PC-3 (cell line): ENCODE data around the gene AGTR1. TPM values are rescaled to one million over a fixed set of nuclear protein-coding genes. Genes with fewer than 3 reads are reported as not detected.

Source experiments
- ATAC-seq: fragments of 200-7000 bp; cut with Tn5 transposase; 2 replicates; pipeline ENCODE4 v1.9.1; 2020; ENCODE audit warnings: mild to moderate bottlenecking, moderate library complexity
- BruUV-seq: library from RNA; stranded (reverse); fragments of 400-500 nt; replicated peaks from 2 replicates; lab custom pipeline; 2021; lab: Mats Ljungman, UMichigan
- CTCF ChIA-PET: fragments of 300-600 bp; sonication (Branson Sonifier 250); formaldehyde crosslinking; loops from one replicate; lab custom pipeline; 2022; ENCODE audit warnings: antibody characterized with exemption; lab: Charles Lee
- POLR2A ChIA-PET: fragments of 300-600 bp; sonication (Branson Sonifier 250); formaldehyde crosslinking; loops from one replicate; lab custom pipeline; 2022; ENCODE audit warnings: antibody characterized with exemption; ENCODE audit not compliant: unreplicated experiment; lab: Charles Lee
- DNase-seq: peaks from one replicate; pipeline ENCODE4 v3.0.0-alpha.2; 2015
- H2AFZ ChIP-seq: fragments of 300-600 bp; sonication (generic); 2 replicates; pipeline ENCODE4 v1.6.0; 2016; ENCODE audit warnings: antibody characterized with exemption, low read length
- H3F3A ChIP-seq: fragments of 300-600 bp; sonication (generic); one replicate; pipeline ENCODE4 v1.6.0; 2017; ENCODE audit warnings: antibody characterized with exemption, low read length, control low read depth, mild to moderate bottlenecking; ENCODE audit not compliant: unreplicated experiment
- H3K27ac ChIP-seq: fragments of 300-600 bp; sonication (generic); 2 replicates; pipeline ENCODE4 v1.5.1; 2016; ENCODE audit warnings: mild to moderate bottlenecking, low read length
- H3K27me3 ChIP-seq: fragments of 300-600 bp; sonication (generic); 2 replicates; pipeline ENCODE4 v1.6.1; 2016; ENCODE audit warnings: low read length, mixed read lengths
- H3K36me3 ChIP-seq: fragments of 300-600 bp; sonication (generic); 2 replicates; pipeline ENCODE4 v1.6.1; 2016; ENCODE audit warnings: low read depth, mixed run types, low read length, mixed read lengths
- H3K4me1 ChIP-seq: fragments of 300-600 bp; sonication (generic); 2 replicates; pipeline ENCODE4 v1.5.1; 2016; ENCODE audit warnings: low read length; ENCODE audit not compliant: insufficient read depth
- H3K4me2 ChIP-seq: fragments of 300-600 bp; sonication (generic); 2 replicates; pipeline ENCODE4 v1.6.0; 2016; ENCODE audit warnings: low read length
- H3K4me3 ChIP-seq: fragments of 300-600 bp; sonication (generic); 2 replicates; pipeline ENCODE4 v1.5.1; 2016; ENCODE audit warnings: mild to moderate bottlenecking, low read length, mixed read lengths
- H3K79me2 ChIP-seq: fragments of 300-600 bp; sonication (generic); 2 replicates; pipeline ENCODE4 v1.6.1; 2017; ENCODE audit warnings: low read length, mixed read lengths
- H3K9ac ChIP-seq: fragments of 300-600 bp; sonication (generic); 2 replicates; pipeline ENCODE4 v1.6.0; 2016; ENCODE audit warnings: mild to moderate bottlenecking, low read length
- H3K9me2 ChIP-seq: fragments of 300-600 bp; sonication (generic); replicated peaks from 2 replicates; pipeline ENCODE4 v1.6.1; 2016; ENCODE audit warnings: mixed run types, low read length, mixed read lengths
- H3K9me3 ChIP-seq: fragments of 300-600 bp; sonication (generic); 2 replicates; pipeline ENCODE4 v1.6.1; 2016; ENCODE audit warnings: low read length, mixed read lengths
- H4K20me1 ChIP-seq: fragments of 300-600 bp; sonication (generic); 2 replicates; pipeline ENCODE4 v1.6.1; 2016; ENCODE audit warnings: low read length, mixed read lengths
- CTCF ChIP-seq: fragments of 300-600 bp; sonication (generic); conservative IDR thresholded peaks from 2 replicates; pipeline ENCODE4 v1.5.1; 2017; ENCODE audit warnings: antibody characterized with exemption, low read depth, mild to moderate bottlenecking, low read length
- EZH2 ChIP-seq: fragments of 300-600 bp; sonication (generic); IDR thresholded peaks from one replicate; pipeline ENCODE4 v1.6.1; 2017; ENCODE audit warnings: antibody characterized with exemption, mild to moderate bottlenecking, low read length; ENCODE audit not compliant: unreplicated experiment
- EZH2phosphoT487 ChIP-seq: fragments of 300-600 bp; sonication (generic); IDR thresholded peaks from 2 replicates; pipeline ENCODE4 v1.6.1; 2018; ENCODE audit warnings: mild to moderate bottlenecking, antibody characterized with exemption, low read length, borderline replicate concordance
- intact Hi-C: fragments of 100-400 bp; cut with micrococcal nuclease; formaldehyde crosslinking; loops from 2 replicates; pipeline ENCODE4 v1.9.0; 2023
- total RNA-seq: library from RNA; depleted of rRNA; stranded (reverse); fragments of >200 nt; gene quantifications from 2 replicates; pipeline ENCODE4 v1.2.3, GENCODE V29; 2014

AGTR1 gene
- total RNA-seq, 1 experiment from 2014 or later = 0.15 TPM

DNA sequence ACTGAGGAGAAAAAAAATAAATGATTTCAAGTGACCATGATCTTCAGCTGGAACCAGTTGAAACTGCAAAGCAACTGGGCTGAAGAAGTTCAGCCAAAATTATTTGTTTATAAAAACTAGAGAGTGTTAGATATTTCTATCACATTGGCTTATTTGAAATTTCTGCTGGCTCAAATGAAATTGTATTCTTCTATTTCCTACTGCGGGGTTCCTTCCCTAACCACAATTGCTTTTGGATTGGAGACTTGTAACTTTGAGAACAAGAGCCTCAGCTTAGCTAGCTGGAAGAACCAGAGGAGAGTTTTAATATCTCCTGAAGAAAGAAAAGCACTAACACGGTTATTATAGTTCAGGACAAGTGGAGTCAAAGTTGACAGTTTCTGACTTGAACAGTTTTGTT, 31.1 kb downstream of the AGTR1 start:
- Histone ChIP-seq H3K4me1 (no peaks in the 10 kb centered on the region), H3K9me2 (no peaks in the 10 kb centered on the region), H3K27me3 (peaks cover 20% of the 10 kb centered on the region; the same call in 1 of the 2 replicates), H3K9me3 (no peaks in the 10 kb centered on the region), H3F3A (no peaks in the 10 kb centered on the region), H3K79me2 (no peaks in the 10 kb centered on the region), H2AFZ (no peak overlapping the region), H3K36me3 (no peaks in the 10 kb centered on the region), H3K4me3 (no peak overlapping the region), H3K4me2 (no peak overlapping the region), H4K20me1 (no peaks in the 10 kb centered on the region), H3K9ac (no peak overlapping the region), H3K27ac (no peak overlapping the region)
- intact Hi-C loops = no loop called here
- DNase-seq = no peak
- BruUV-seq = no TSS peak
- ChIA-PET CTCF (no interaction called here), POLR2A (no interaction called here)
- no peak for ATAC-seq
- TF ChIP-seq CTCF (no peak), EZH2 (no peak), EZH2phosphoT487 (no peak)

DNA sequence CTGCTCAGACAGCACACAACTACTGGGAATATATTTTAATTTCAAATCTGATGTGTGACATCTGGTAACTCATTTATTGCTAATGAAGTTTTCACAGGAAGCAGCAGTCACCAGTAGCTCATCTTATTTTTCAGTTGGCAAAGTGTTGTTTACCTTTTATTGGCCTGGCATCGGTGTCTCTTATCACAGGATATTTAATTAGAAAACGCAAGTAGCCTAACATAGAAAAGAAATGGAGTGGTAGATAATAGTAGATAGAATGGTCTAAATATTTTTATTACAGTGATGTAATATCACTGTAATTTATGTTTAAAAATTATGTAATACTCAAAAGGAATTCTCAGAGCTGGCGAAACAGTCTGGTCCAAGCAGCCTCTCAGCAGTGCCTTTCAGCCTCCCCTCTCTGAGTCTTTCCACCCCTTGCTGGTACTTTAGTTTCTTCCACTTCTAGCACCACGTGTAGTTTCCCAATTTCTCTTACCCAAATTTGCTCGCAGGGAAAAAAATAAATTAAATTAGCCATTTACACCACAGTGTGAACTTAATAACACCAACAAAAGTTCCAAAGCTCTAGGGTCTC, 31.9 kb downstream of the AGTR1 start:
- Histone ChIP-seq H3K27me3 (peaks cover 22% of the 10 kb centered on the region; the same call in 1 of the 2 replicates), H3K79me2 (no peaks in the 10 kb centered on the region), H3K9me2 (no peaks in the 10 kb centered on the region), H3K4me2 (no peak overlapping the region), H3K4me1 (no peaks in the 10 kb centered on the region), H3F3A (no peaks in the 10 kb centered on the region), H3K27ac (no peak overlapping the region), H3K36me3 (no peaks in the 10 kb centered on the region), H4K20me1 (no peaks in the 10 kb centered on the region), H3K4me3 (no peak overlapping the region), H3K9ac (no peak overlapping the region), H3K9me3 (no peaks in the 10 kb centered on the region), H2AFZ (no peak overlapping the region)
- intact Hi-C loops = no loop called here
- BruUV-seq = no TSS peak
- ATAC-seq (no peak), DNase-seq (no peak)
- CTCF ChIA-PET = no interaction called here
- POLR2A ChIA-PET = no interaction called here
- TF ChIP-seq CTCF (no peak), EZH2phosphoT487 (no peak), EZH2 (no peak)

- Histone ChIP-seq H3K27ac (no peak overlapping the region), H2AFZ (no peak overlapping the region), H3K9me2 (no peaks in the 10 kb centered on the region), H3K27me3 (peaks cover 23% of the 10 kb centered on the region; the same call in 1 of the 2 replicates), H3K4me3 (no peak overlapping the region), H3F3A (no peaks in the 10 kb centered on the region), H3K36me3 (no peaks in the 10 kb centered on the region), H3K4me2 (no peak overlapping the region), H3K9me3 (no peaks in the 10 kb centered on the region), H3K79me2 (no peaks in the 10 kb centered on the region), H4K20me1 (no peaks in the 10 kb centered on the region), H3K4me1 (no peaks in the 10 kb centered on the region), H3K9ac (no peak overlapping the region)
- no peak for ATAC-seq
- TF ChIP-seq CTCF (no peak), EZH2 (no peak), EZH2phosphoT487 (no peak)
- no TSS peak for BruUV-seq
- ChIA-PET CTCF (no interaction called here), POLR2A (no interaction called here)
- no peak for DNase-seq
- intact Hi-C loops = no loop called here
Observed at GRCh38 chr3:148730676-148731075, 33.0 kb downstream of the AGTR1 start.
